OCI-LY7 (cell line): ENCODE data around the gene TNXB. TPM values are rescaled to one million over a fixed set of nuclear protein-coding genes. Genes with fewer than 3 reads are reported as not detected.

Source experiments
- BruUV-seq: library from RNA; stranded (reverse); fragments of 400-500 nt; replicated peaks from 2 replicates; lab custom pipeline; 2021; lab: Mats Ljungman, UMichigan
- CTCF ChIA-PET: fragments of 300-600 bp; sonication (Branson Sonifier 250); formaldehyde crosslinking; loops from one replicate; lab custom pipeline; 2022; ENCODE audit warnings: antibody characterized with exemption; ENCODE audit not compliant: unreplicated experiment; lab: Charles Lee
- POLR2A ChIA-PET: fragments of 300-600 bp; sonication (Branson Sonifier 250); formaldehyde crosslinking; loops from one replicate; lab custom pipeline; 2022; ENCODE audit warnings: antibody characterized with exemption; lab: Charles Lee
- DNase-seq: peaks from one replicate; pipeline ENCODE4 v3.0.0-alpha.2; 2015; ENCODE audit warnings: low spot score
- H2AFZ ChIP-seq: fragments of 200-600 bp; sonication (generic), shearing (Covaris generic); 2 replicates; pipeline ENCODE4 v1.6.1; 2014; ENCODE audit warnings: mild to moderate bottlenecking, antibody characterized with exemption, low read length, moderate library complexity
- H3K27ac ChIP-seq: fragments of 200-600 bp; sonication (generic); 2 replicates; pipeline ENCODE4 v1.5.1; 2014; ENCODE audit warnings: mixed run types, low read depth, mild to moderate bottlenecking, moderate library complexity, low read length, inconsistent platforms; ENCODE audit not compliant: poor library complexity, severe bottlenecking
- H3K36me3 ChIP-seq: fragments of 200-600 bp; sonication (generic); 2 replicates; pipeline ENCODE4 v1.6.1; 2014; ENCODE audit warnings: mild to moderate bottlenecking, antibody characterized with exemption, low read length, moderate library complexity, mixed read lengths; ENCODE audit not compliant: insufficient read depth
- H3K4me1 ChIP-seq: fragments of 200-600 bp; sonication (generic); 2 replicates; pipeline ENCODE4 v1.5.1; 2014; ENCODE audit warnings: mild to moderate bottlenecking, low read length; ENCODE audit not compliant: insufficient read depth, poor library complexity, severe bottlenecking
- H3K4me2 ChIP-seq: fragments of 200-600 bp; sonication (generic); 2 replicates; pipeline ENCODE4 v1.6.1; 2014; ENCODE audit warnings: mild to moderate bottlenecking, low read length
- H3K4me3 ChIP-seq: fragments of 200-600 bp; sonication (generic); 2 replicates; pipeline ENCODE4 v1.5.1; 2014; ENCODE audit warnings: mild to moderate bottlenecking, low read depth, low read length; ENCODE audit not compliant: poor library complexity, severe bottlenecking
- H3K79me2 ChIP-seq: fragments of 200-600 bp; sonication (generic); 2 replicates; pipeline ENCODE4 v1.6.1; 2016; ENCODE audit warnings: low read depth, mild to moderate bottlenecking, low read length, moderate library complexity, mixed read lengths; ENCODE audit not compliant: insufficient read depth
- H3K9me2 ChIP-seq: fragments of 200-600 bp; sonication (generic); 2 replicates; pipeline ENCODE4 v1.6.1; 2016; ENCODE audit warnings: mild to moderate bottlenecking, low read length, mixed read lengths; ENCODE audit not compliant: insufficient read depth
- H3K9me3 ChIP-seq: fragments of 200-600 bp; sonication (generic); 2 replicates; pipeline ENCODE4 v1.6.1; 2014; ENCODE audit warnings: mild to moderate bottlenecking, mixed run types, low read length, mixed read lengths
- H4K20me1 ChIP-seq: fragments of 200-600 bp; sonication (generic); 2 replicates; pipeline ENCODE4 v1.6.1; 2014; ENCODE audit warnings: mild to moderate bottlenecking, antibody characterized with exemption, low read length, moderate library complexity, mixed read lengths; ENCODE audit not compliant: insufficient read depth
- CTCF ChIP-seq: fragments of 200-600 bp; sonication (generic); conservative IDR thresholded peaks from 2 replicates; pipeline ENCODE4 v1.5.1; 2014; ENCODE audit warnings: mild to moderate bottlenecking, antibody characterized with exemption, low read length, moderate library complexity, mixed read lengths
- EZH2phosphoT487 ChIP-seq: fragments of 200-600 bp; sonication (generic); IDR thresholded peaks from 2 replicates; pipeline ENCODE4 v1.6.1; 2018; ENCODE audit warnings: low read depth, borderline replicate concordance, mild to moderate bottlenecking, mixed run types, antibody characterized with exemption, low read length, moderate library complexity, mixed read lengths
- intact Hi-C: fragments of 100-400 bp; cut with micrococcal nuclease; formaldehyde crosslinking; loops from one replicate; pipeline ENCODE4 v1.10.0; 2022; ENCODE audit not compliant: unreplicated experiment
- total RNA-seq, 2 experiments: library from RNA; depleted of rRNA in 1 of 2; stranded (reverse); fragments of >200 nt in 1 of 2; shearing (Covaris generic) in 1 of 2; gene quantifications; 2 replicates each; pipeline ENCODE4 v1.2.3, GENCODE V29; 2014 to 2022

TNXB gene
- total RNA-seq, 2 experiments from 2014 or later = 1.7 to 9.2 TPM

- peaks cover 29% of the 10 kb centered on the region for H3K4me1 ChIP-seq
- no peak overlapping the region for H3K27ac ChIP-seq
- ChIA-PET POLR2A (no interaction called here), CTCF (interaction anchor here (1.4 kb wide), 1 partner anchor 28 kb away, joined by 7 read pairs; no protein-coding TSS in a partner anchor)
- H3K9me2 ChIP-seq = no peaks in the 10 kb centered on the region
- H3K4me3 ChIP-seq = peak overlapping the region; percentile 79
- no peaks in the 10 kb centered on the region for H3K9me3 ChIP-seq
- no peak for TF ChIP-seq EZH2phosphoT487
- no peak for TF ChIP-seq CTCF
- intact Hi-C loops = no loop called here
- peaks cover 43% of the 10 kb centered on the region for H3K36me3 ChIP-seq
- no peak for DNase-seq
- peak overlapping the region; percentile 82 for H3K4me2 ChIP-seq
- H2AFZ ChIP-seq = no peak overlapping the region
- H4K20me1 ChIP-seq = no peaks in the 10 kb centered on the region
- BruUV-seq = no TSS peak
- peaks cover 30% of the 10 kb centered on the region; the same call in 1 of the 2 replicates for H3K79me2 ChIP-seq
Measured at GRCh38 chr6:32126880-32127279, 17.7 kb upstream of the TNXB start.

- Histone ChIP-seq H3K9me3 (no peaks in the 10 kb centered on the region), H3K4me1 (peaks cover 19% of the 10 kb centered on the region)
- intact Hi-C loops = no loop called here
Measured at GRCh38 chr6:32123681-32124080, 14.5 kb upstream of the TNXB start.

More at GRCh38 chr6:32123681-32124080, 14.5 kb upstream of the TNXB start:
- no peak overlapping the region for H3K4me2 ChIP-seq
- H3K9me2 ChIP-seq = no peaks in the 10 kb centered on the region
- H3K27ac ChIP-seq = no peak overlapping the region
- peaks cover 19% of the 10 kb centered on the region; the same call in 1 of the 2 replicates for H3K79me2 ChIP-seq
- ChIA-PET CTCF (no interaction called here), POLR2A (no interaction called here)
- H3K36me3 ChIP-seq = peaks cover 64% of the 10 kb centered on the region
- DNase-seq = no peak
- H2AFZ ChIP-seq = no peak overlapping the region
- no peak overlapping the region for H3K4me3 ChIP-seq
- no TSS peak for BruUV-seq
- H4K20me1 ChIP-seq = no peaks in the 10 kb centered on the region
- TF ChIP-seq CTCF (no peak), EZH2phosphoT487 (no peak)
